GM21825 (cell line): ENCODE results near the gene ANO10.
"Not testable (repeated sequence)": the region's sequence is repeated elsewhere in the genome, so short reads cannot be mapped to it uniquely, and the experiment has no call there.

ENCODE experiments used
- ATAC-seq: cut with Tn5 transposase; IDR thresholded peaks from one replicate; pipeline ENCODE4 v1.9.1; 2021; ENCODE audit warnings: mild to moderate bottlenecking, moderate library complexity; ENCODE audit not compliant: unreplicated experiment

ANO10 gene

DNA sequence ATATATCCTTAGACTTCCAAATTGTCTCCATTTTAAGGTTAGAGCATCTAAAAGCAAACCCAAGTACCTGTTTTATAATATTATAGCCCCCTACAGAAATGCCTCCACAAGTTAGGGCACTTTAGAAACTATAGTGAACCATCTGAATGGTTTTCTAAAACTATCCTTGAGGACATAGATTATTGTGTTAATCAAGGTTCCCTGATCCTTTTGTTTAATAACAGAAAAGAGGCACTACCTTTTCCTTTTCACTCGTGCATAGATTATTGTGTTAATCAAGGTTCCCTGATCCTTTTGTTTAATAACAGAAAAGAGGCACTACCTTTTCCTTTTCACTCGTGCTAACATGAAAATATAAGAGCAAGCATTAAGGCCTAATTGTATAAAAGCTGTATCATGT, 143.0 kb downstream of the ANO10 start:
- ATAC-seq = not testable (repeated sequence)

DNA sequence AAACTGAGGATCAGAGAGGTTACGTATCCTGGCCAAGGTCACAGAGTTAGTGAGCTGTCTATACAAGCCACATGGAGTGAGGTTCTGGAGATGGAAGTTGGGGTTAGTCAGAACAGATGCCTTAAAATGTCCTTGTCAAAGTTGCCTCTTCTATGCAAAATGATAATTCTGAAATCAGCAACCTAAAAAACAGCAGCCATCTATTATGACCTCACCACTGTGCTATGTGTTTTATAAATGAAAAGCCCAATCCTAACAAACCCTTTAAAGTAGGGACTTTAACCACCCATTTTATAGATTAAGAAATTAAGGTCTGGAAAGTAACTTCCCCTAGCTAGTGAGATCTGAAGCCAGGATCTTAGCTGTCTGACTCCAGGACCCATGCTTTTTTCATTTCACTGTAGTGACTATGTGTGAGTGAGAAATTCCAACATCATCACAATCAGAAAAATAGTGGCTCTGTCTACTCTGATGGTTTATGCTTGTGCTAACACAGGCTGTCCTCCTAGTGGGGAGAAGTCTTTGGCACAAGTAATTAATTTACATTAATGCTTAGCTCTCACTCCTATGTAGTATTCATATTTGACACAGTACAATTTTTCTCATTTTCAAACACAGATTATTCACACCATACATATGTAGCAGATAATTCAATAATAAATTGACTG, 143.6 kb downstream of the ANO10 start:
- no peak for ATAC-seq

DNA sequence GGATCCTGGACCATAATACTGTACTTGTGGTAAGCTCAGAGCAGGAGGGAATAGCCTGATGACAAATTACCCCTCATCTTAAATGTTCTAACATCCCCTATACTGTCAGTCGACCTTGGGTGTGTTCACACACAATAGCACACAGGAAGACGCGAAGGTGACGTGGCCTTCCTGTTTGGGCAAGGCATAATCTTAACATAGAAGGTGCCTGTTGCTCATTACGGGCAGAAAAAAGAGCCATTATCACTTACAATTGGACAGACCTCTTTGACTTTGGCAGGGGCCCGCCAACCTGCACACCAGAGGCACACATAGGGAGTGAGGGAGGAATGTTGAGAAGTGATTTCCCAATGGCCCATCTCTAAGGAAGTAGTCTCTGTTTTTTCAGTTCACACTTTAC, 144.2 kb downstream of the ANO10 start:
- ATAC-seq = no peak

DNA sequence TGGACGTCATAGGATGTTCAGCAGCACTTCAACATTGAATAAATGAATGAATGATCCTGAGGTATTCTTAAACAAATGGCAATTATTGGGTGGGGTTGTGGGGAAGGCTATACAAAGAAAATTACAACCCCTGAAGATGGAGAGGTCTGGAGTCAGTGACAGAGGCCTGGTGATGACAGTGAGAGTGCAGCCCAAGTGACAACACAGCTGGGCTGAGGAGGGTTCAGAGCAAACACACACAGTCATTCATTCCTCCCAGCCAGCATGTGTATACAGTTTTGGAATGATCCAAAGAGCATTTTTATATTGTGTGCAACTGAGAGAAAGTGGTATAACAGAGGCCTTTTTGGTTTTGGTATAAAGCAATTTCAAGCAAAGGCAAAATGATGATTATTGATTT, 148.1 kb downstream of the ANO10 start:
- no peak for ATAC-seq

DNA sequence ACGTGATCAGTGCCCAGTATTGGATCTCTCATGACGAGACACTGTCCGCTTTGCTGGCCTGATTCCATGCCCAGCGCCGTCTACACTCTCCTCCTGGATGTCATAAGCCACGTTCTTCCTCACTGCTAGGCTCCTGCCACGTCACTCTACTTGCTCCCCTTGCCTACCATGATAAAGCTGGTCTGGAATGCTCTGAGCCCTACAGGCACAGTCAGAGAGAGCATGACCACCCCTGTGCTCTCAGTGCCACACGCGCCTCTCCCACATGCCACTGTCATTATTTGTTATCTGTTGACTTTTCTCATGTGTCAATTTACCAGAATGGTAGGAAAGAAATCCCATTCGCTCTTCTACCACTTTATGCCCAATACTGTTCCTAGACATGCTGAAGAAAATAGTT, 148.6 kb downstream of the ANO10 start:
- ATAC-seq = no peak

DNA sequence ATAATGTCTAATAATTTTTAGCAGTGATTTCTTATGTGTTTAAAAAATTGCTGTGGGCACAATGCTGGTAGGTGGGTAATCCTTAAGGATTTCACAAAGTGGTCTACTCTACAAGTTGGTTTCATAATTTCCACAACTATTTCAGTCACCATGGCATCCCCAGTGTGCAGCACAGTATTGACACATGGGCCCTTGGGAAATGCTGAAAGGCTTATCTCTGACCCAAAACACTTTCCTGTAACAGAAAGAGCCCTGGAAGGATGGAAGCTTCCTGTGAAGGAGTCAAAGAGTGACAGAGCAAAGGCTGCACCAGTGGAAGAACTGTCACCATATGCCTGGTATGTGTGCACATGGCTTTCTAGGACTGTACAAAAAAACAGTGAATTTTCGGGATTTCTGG, 153.7 kb downstream of the ANO10 start:
- no peak for ATAC-seq

DNA sequence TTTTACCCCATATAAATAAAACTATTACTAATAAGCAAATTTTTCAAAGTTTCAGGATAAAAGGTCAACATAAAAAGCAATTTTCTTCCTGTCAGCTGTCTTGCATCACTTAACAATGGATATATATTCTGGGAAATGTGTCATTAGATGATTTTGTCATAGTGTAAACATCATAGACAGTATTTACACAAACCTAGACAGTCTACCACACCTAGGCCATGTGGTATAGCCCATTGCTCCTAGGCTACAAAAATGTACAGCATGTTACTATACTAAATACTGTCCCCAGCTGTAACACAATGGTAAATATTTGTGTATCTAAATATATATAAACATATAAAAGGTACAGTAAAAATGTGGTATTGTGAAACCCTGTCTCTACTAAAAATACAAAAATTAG, 156.7 kb downstream of the ANO10 start:
- ATAC-seq = no peak

DNA sequence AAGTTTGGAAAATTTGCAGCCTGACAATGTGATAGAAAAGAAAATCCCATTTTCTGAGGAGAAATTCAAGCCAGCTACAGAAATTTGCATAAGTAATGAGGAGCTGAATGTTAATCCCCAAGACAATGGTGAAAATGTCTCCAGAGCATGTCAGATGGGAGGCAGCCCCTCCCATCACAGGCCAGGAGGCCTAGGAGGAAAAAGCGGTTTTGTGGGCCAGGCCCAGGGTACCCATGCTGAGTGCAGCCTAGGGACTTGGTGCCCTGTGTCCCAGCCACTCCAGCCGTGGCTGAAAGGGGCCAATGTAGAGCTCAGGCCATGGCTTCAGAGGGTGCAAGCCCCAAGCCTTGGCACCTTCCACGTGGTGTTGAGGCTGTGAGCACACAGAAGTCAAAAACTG, 159.2 kb downstream of the ANO10 start:
- ATAC-seq = not testable (repeated sequence)

DNA sequence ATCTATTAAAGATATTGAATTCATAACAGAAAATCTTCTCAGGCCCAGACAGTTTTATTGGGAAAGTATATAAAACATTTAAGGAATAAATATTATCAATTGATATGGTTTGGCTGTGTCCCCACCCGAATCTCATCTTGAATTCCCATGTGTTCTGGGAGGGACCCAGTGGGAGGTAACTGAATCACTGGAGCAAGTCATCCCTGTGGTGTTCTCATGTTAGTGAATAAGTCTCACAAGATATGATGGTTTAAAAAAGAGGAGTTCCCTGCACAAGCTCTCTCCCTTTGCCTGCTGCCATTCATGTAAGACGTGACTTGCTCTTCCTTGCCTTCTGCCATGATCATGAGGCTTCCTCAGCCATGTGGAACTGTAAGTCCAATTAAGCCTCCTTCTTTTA, 160.5 kb downstream of the ANO10 start:
- no peak for ATAC-seq

DNA sequence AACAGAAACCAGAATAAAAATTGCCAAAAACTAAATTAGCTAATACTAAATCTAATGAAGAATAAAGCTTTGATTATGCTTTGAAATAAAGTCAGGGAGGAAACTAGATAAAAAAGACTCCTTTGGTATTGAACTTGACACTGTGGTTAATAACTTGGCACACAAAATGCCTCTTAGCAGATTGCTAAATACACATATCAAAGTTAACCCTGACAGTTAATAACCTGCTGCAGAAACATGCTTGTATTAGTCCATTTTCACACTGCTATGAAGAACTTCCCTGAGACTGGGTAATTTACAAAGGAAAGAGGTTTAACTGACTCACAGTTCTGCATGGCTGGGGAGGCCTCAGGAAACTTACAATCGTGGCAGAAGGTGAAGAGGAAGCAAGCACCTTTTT, 164.8 kb downstream of the ANO10 start:
- not testable (repeated sequence) for ATAC-seq

DNA sequence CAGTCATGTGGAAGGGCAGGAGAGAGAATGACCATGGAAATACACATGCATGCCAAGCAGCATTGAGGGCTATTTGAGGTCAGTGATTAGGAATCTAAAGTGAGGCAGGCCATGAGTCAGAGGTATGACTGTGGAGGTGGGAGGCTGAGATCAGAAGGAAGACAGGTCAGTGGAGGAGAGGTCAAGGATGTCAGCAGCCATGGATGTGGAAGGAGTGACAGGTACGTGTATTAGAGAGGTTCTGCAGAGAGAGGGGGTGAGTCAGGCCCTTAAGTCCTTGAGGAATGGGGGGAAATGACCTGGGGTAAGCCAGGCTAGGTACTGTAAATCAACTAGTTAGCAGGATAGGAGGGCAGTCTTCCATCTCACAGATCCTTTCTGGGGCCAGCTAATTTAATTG, 166.6 kb downstream of the ANO10 start:
- ATAC-seq = no peak

DNA sequence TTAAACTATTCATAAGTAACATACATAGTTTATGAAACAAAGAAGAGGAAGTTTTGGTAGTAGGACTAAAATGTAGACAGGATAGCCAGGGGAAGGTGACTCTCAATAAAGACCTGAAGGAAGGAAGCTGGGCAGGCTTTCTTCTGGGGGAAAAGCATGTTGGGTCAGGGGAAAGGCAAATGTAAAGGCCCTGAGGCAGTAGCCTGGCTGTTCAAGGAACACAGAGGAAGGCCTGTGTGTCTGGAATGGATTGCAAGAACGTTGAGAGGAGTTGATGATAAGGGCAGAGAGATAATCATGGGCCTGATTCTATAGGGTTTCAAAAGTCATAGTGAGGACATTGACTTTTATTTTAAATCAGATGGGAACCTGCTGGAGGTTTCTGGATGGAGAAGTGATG, 167.8 kb downstream of the ANO10 start:
- no peak for ATAC-seq

DNA sequence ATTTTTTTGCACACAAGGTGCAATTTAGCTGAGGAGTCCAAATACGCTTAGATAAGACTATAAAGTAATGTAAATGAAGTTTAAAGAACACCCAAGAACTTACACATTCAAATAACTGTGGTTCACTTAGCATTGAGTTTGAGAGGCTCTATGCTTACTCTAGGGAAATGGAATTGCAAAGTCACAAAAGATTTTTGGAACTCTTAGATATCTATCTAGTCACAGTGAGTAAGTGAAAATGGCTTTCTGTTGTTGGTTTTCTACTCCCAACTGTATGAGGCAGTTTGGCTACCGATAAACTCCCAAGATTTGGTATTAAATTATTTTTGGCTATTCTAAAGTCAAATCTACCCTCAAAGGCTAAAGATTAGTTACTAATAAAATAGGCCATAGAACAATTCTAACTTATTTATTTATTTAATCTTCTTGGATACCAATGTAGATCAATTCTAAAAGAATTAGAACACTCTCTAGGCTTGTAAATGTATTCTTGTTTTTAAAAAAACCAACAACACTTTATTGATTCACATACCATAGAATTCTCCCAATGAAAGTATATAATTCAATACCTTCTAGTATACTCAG, 170.0 kb downstream of the ANO10 start:
- no peak for ATAC-seq

DNA sequence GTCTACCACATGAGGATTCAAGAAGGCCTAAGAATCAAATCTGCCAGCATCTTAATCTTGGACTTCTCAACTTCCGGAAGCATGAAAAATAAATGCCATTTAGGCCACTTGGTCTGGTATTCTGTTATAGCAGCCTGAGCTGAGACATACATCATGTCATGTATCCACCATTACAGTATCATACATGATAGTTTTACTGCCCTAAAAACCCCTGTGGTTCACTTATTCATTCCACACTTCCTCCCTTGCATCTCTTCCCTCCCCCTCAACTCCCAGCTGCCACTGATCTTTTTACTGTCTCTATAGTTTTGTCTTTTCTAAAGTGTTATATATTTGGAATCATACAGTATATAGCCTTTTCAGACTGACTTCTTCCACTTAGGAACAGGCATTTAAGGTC, 173.7 kb downstream of the ANO10 start:
- no peak for ATAC-seq

DNA sequence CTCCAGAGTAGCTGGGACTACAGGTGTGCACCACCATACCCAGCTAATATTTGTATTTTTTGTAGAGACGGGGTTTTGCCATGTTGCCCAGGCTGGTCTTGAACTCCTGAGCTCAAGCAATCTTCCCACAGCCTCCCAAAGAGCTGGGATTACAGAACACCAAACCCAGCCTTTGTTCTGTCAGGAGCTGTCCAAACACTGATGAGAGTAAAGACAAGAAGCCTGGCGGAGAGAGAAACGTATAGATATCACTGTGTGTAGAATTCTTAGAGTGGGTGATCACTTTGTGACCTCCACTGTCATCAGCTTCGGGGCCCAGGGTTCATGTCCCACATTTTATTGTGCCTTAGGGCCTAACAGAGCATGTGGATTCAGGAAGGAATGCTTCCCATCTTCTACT, 176.0 kb downstream of the ANO10 start:
- no peak for ATAC-seq

DNA sequence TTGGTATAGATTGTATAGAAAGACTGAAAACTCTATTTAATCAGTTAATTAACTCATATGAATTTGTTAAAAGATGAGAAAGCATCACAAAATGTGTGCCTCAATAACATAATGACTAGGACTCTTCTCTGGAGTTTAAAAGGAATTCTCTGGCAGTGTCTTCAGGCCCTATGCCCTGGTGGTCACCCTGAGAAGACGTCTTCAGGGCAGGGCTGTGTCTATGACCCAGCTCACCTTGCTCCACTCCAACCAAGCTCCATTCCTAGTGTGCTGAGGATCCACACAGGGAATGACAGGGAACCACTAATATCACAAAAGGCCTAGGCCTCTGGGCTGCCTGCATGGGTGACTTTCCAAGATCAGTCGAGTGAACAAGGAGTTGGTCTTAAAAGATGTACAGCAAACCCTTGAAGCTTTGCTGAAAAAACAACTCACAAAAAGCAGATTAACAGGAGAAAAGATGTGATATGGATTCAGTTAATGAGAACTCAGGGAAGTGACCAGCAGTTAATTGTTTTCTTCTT, 178.9 kb downstream of the ANO10 start:
- no peak for ATAC-seq

DNA sequence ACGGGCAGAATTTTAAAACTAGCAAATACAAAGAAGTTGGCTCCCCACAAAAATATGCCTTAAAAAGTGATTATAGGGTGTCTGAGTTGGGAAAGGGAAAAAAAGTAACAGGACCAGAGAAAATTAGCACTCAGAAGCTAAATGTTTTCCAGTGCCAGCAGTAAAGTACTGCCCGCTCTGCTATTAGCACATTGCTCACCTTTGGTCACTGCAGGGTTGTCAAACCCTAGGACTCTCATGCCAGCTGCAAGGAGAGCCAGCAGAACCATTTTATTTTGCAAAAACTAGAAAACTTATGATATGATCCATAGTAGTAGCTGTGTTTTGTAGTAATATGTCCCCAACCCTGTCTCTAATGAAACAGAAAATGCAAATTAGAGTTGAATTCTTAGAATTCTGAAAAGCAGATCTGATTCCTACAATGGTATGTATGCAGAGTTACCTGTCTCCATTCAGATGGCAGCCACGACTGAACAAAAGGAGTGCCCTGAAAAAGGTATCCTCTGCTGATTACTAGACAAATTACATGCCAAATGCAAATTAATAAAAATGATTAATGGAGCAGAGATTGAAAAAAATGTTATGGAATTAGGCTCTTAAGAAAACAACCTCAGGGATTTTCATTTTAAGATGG, 185.2 kb downstream of the ANO10 start:
- ATAC-seq = no peak

DNA sequence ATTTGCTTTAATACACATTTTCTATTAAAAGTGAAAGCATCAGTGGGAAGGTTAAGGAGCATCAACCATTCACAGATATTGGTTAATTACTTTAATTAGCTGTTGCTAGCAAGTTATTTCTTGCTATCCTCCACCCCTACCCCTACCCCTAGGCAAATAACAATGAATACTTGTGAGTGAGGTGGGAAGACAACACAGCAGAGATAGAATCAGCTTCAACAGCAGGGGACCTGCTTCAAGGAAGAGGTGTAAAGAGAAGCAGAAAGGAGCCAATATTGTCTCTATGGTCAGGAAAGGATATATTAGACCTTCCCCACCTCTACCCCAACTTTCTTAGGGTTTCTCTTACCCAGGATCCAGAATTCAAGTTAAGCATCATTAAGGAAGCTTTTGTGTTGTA, 186.1 kb downstream of the ANO10 start:
- no peak for ATAC-seq

DNA sequence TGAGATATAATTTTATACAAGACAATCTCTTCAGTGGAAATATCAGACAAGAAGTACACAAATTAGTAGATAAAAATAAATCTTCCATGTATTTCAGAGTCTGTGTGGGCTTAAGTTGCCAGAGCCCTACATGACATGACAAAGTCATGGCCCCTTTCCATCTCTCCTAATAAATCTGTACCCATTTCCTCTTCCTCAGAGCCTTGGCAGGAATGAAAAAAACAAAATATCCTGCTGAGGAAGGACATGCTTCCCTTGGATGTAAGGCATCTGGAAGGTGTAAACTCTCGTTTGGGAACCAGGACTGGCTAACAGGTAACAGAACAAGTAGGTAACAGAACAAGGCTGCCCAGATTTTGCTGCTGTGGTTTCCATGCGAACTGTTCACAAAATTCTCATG, 187.4 kb downstream of the ANO10 start:
- no peak for ATAC-seq

DNA sequence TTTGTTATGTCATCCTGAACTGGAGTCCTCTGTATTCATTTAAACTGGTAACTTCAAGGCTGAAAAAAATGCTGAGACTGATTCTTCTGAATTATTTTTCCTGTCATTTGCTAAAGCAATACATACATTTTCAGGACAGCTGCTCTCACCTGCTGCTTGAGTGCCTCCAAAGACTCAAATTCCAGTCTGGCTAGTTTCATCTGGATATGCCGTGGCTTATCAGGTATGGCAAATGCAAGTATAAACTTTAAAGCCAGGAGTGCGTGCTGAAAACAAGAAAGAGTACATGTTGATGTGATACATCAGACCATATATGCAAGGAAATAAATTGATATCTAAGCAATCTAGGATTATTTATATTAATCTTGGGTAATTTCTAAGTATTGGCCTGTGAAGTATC, 189.3 kb downstream of the ANO10 start:
- ATAC-seq = no peak

DNA sequence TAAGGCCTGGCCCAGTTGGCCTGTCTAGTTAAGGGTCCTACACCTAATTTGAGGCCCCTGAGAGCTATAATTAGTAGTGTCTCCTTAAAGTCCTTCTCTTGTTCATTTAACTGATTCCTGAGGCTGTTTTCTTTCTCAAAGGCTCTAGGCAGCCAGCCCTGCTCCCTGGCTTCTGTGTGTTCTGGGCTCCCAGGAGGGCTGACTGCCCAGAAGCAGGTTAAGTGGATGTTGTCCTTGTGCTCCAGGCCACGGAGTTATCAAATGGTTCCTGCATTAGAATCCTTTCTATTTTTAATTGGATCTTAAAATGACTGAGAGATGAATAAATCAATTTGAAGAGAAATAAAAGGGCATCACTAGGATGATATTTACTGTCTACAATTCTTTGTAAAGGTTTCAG, 195.4 kb downstream of the ANO10 start:
- ATAC-seq = no peak

DNA sequence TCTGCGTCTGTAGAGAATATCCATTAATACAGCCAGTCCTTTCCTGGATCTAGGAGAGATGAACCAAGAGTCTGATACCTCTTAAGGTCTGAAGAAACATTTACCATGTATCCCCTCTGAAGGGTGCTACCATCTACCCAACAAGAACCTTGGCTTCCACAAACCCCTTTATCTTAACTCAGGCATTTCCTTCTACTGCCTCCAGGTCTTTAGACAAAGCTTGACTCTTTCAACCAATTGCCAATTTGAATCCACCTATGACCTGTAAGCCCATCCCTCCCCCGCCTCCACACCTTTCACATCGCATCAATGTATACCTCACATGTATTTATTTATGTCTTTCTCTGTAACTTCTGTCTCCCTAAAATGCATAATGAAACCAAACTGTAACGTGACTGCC, 196.0 kb downstream of the ANO10 start:
- no peak for ATAC-seq
